GM20000 (cell line): ENCODE results near the gene ELP4.

Experiments used
- DNase-seq: peaks from one replicate; pipeline ENCODE4 v3.0.0; 2012; ENCODE audit warnings: low spot score
- CTCF ChIP-seq: IDR thresholded peaks from 2 replicates; pipeline ENCODE4 v1.5.1; 2012; ENCODE audit warnings: mild to moderate bottlenecking, control low read depth; ENCODE audit errors: extremely low read depth, missing control alignments

ELP4 gene

GRCh38 chr11:31702966-31703365 is 193.4 kb downstream of the ELP4 start:
- DNase-seq, result no peak
- TF ChIP-seq CTCF, result no peak

- TF ChIP-seq CTCF, result no peak
- DNase-seq, result no peak
Measured at GRCh38 chr11:31706357-31706756, 196.8 kb downstream of the ELP4 start.

- TF ChIP-seq CTCF, result no peak
- DNase-seq, result no peak
Measured at GRCh38 chr11:31711137-31711536, 201.6 kb downstream of the ELP4 start.

- DNase-seq, result no peak
- no peak for TF ChIP-seq CTCF
Measured at GRCh38 chr11:31712851-31713250, 203.3 kb downstream of the ELP4 start.

- DNase-seq, result no peak
- no peak for TF ChIP-seq CTCF
Measured at GRCh38 chr11:31714840-31715239, 205.3 kb downstream of the ELP4 start.

GRCh38 chr11:31720225-31720624 is 210.7 kb downstream of the ELP4 start:
- no peak for DNase-seq
- no peak for TF ChIP-seq CTCF

- no peak for DNase-seq
- no peak for TF ChIP-seq CTCF
Measured at GRCh38 chr11:31720671-31721365, 211.3 kb downstream of the ELP4 start.
